Measurements from ENCODE around the gene POU2F1. TPM values are rescaled to one million over a fixed set of nuclear protein-coding genes. Genes with fewer than 3 reads are reported as not detected.

POU2F1 gene
- polyA plus RNA-seq, 2 of the 4 experiments (the other 2 are of a cell fraction): 2.9 to 9.4 TPM

GRCh38 chr1:167409183-167409582 is 188.5 kb downstream of the POU2F1 start:
- TF ChIP-seq RAD21 (conservative IDR thresholded peaks at IDR 0.05 in 1 of 2, IDR thresholded peaks at IDR 0.05 in 1 of 2) (peak; percentile 22 to 35; a peak in 3 of 5 replicates), ESRRA (IDR thresholded peaks at IDR 0.05; ENCODE audit: borderline replicate concordance, low read length) (no peak)
- TF ChIP-seq, protein P1, sequence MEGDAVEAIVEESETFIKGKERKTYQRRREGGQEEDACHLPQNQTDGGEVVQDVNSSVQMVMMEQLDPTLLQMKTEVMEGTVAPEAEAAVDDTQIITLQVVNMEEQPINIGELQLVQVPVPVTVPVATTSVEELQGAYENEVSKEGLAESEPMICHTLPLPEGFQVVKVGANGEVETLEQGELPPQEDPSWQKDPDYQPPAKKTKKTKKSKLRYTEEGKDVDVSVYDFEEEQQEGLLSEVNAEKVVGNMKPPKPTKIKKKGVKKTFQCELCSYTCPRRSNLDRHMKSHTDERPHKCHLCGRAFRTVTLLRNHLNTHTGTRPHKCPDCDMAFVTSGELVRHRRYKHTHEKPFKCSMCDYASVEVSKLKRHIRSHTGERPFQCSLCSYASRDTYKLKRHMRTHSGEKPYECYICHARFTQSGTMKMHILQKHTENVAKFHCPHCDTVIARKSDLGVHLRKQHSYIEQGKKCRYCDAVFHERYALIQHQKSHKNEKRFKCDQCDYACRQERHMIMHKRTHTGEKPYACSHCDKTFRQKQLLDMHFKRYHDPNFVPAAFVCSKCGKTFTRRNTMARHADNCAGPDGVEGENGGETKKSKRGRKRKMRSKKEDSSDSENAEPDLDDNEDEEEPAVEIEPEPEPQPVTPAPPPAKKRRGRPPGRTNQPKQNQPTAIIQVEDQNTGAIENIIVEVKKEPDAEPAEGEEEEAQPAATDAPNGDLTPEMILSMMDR (IDR thresholded peaks at IDR 0.05): peak; percentile 20
- Histone ChIP-seq H3K4me1 (peaks cover 6% of the 10 kb centered on the region; the same call in 1 of the 3 replicates), H3K4me3 (no peak overlapping the region), H3K4me2 (no peak overlapping the region), H3K9me3 (no peaks in the 10 kb centered on the region), H3K27ac (no peak overlapping the region)
- peak; percentile 68 to 75; a peak in 3 of 6 replicates for ATAC-seq
- POLR2A ChIA-PET: interaction anchor here (1.0 kb wide), 1 partner anchor 189 kb away, joined by 3 read pairs; the partner anchor contains the start of gene POU2F1
- CTCF ChIA-PET: interaction anchor here (0.8 to 2.0 kb wide), 5 partner anchors 24 to 143 kb away, joined by 3 to 6 read pairs (median 3); no protein-coding TSS in a partner anchor
- DNase-seq (ENCODE audit: low read depth in 1 of 2, low spot score in 1 of 2): peak in 1 of 2 experiments; percentile 19
- 82% methylated on average over 1 of the region's 1 CpG for WGBS (ENCODE audit: missing lambda C conversion rate)
- no peak for FAIRE-seq

GRCh38 chr1:167412072-167412471 is 191.4 kb downstream of the POU2F1 start:
- TF ChIP-seq ZC3H11A (IDR thresholded peaks at IDR 0.05): no peak
- no peak for TF ChIP-seq HOXB13 (CRISPR knock-in tag; IDR thresholded peaks at IDR 0.05; ENCODE audit: low read depth)
- TF ChIP-seq REST (IDR thresholded peaks at IDR 0.05): no peak
- no peak for TF ChIP-seq ZSCAN20 (CRISPR knock-in tag; IDR thresholded peaks at IDR 0.05)
- TF ChIP-seq NPAS2 (CRISPR knock-in tag; IDR thresholded peaks at IDR 0.05; ENCODE audit: borderline replicate concordance): no peak
- TF ChIP-seq, protein P2, sequence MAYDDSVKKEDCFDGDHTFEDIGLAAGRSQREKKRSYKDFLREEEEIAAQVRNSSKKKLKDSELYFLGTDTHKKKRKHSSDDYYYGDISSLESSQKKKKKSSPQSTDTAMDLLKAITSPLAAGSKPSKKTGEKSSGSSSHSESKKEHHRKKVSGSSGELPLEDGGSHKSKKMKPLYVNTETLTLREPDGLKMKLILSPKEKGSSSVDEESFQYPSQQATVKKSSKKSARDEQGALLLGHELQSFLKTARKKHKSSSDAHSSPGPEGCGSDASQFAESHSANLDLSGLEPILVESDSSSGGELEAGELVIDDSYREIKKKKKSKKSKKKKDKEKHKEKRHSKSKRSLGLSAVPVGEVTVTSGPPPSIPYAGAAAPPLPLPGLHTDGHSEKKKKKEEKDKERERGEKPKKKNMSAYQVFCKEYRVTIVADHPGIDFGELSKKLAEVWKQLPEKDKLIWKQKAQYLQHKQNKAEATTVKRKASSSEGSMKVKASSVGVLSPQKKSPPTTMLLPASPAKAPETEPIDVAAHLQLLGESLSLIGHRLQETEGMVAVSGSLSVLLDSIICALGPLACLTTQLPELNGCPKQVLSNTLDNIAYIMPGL (CRISPR knock-in tag; IDR thresholded peaks at IDR 0.05; ENCODE audit: borderline replicate concordance): no peak
- TF ChIP-seq EP300 (IDR thresholded peaks at IDR 0.05): no peak
- TF ChIP-seq BCL3 (IDR thresholded peaks at IDR 0.05): no peak
- TF ChIP-seq RNF2 (IDR thresholded peaks at IDR 0.05; ENCODE audit: borderline replicate concordance, low read depth): no peak
- no peak for TF ChIP-seq EHF (CRISPR knock-in tag; IDR thresholded peaks at IDR 0.05)
- no peak for TF ChIP-seq ZFP36 (IDR thresholded peaks at IDR 0.05; ENCODE audit: borderline replicate concordance, partially characterized antibody)
- FAIRE-seq (no peak), DNase-seq (ENCODE audit: low read depth in 1 of 2, low spot score in 1 of 2) (no peak), ATAC-seq (no peak)
- POLR2A ChIA-PET: interaction anchor here (0.6 kb wide), 1 partner anchor 43 kb away, joined by 3 read pairs; no protein-coding TSS in a partner anchor
- CTCF ChIA-PET: interaction anchor here (0.9 to 5.3 kb wide), 4 partner anchors 10 to 278 kb away, joined by 3 to 25 read pairs (median 8); no protein-coding TSS in a partner anchor
- H3K4me2 ChIP-seq: no peak overlapping the region
- H3K27ac ChIP-seq: no peak overlapping the region
- H3K4me1 ChIP-seq: no peaks in the 10 kb centered on the region
- H3K4me3 ChIP-seq: no peak overlapping the region
- H3K9me3 ChIP-seq: no peaks in the 10 kb centered on the region
- 84% methylated on average over 4 of the region's 4 CpGs for WGBS (ENCODE audit: missing lambda C conversion rate)

All from A549 (cell line).